OCI-LY7 (cell line): ENCODE results near the gene CLCA2. TPM values are rescaled to one million over a fixed set of nuclear protein-coding genes. Genes with fewer than 3 reads are reported as not detected.

Experiments used
- BruUV-seq: library from RNA; stranded (reverse); fragments of 400-500 nt; replicated peaks from 2 replicates; lab custom pipeline; 2021; lab: Mats Ljungman, UMichigan
- CTCF ChIA-PET: fragments of 300-600 bp; sonication (Branson Sonifier 250); formaldehyde crosslinking; loops from one replicate; lab custom pipeline; 2022; ENCODE audit warnings: antibody characterized with exemption; ENCODE audit not compliant: unreplicated experiment; lab: Charles Lee
- POLR2A ChIA-PET: fragments of 300-600 bp; sonication (Branson Sonifier 250); formaldehyde crosslinking; loops from one replicate; lab custom pipeline; 2022; ENCODE audit warnings: antibody characterized with exemption; lab: Charles Lee
- DNase-seq: peaks from one replicate; pipeline ENCODE4 v3.0.0-alpha.2; 2015; ENCODE audit warnings: low spot score
- H2AFZ ChIP-seq: fragments of 200-600 bp; sonication (generic), shearing (Covaris generic); 2 replicates; pipeline ENCODE4 v1.6.1; 2014; ENCODE audit warnings: mild to moderate bottlenecking, antibody characterized with exemption, low read length, moderate library complexity
- H3K27ac ChIP-seq: fragments of 200-600 bp; sonication (generic); 2 replicates; pipeline ENCODE4 v1.5.1; 2014; ENCODE audit warnings: mixed run types, low read depth, mild to moderate bottlenecking, moderate library complexity, low read length, inconsistent platforms; ENCODE audit not compliant: poor library complexity, severe bottlenecking
- H3K36me3 ChIP-seq: fragments of 200-600 bp; sonication (generic); 2 replicates; pipeline ENCODE4 v1.6.1; 2014; ENCODE audit warnings: mild to moderate bottlenecking, antibody characterized with exemption, low read length, moderate library complexity, mixed read lengths; ENCODE audit not compliant: insufficient read depth
- H3K4me1 ChIP-seq: fragments of 200-600 bp; sonication (generic); 2 replicates; pipeline ENCODE4 v1.5.1; 2014; ENCODE audit warnings: mild to moderate bottlenecking, low read length; ENCODE audit not compliant: insufficient read depth, poor library complexity, severe bottlenecking
- H3K4me2 ChIP-seq: fragments of 200-600 bp; sonication (generic); 2 replicates; pipeline ENCODE4 v1.6.1; 2014; ENCODE audit warnings: mild to moderate bottlenecking, low read length
- H3K4me3 ChIP-seq: fragments of 200-600 bp; sonication (generic); 2 replicates; pipeline ENCODE4 v1.5.1; 2014; ENCODE audit warnings: mild to moderate bottlenecking, low read depth, low read length; ENCODE audit not compliant: poor library complexity, severe bottlenecking
- H3K79me2 ChIP-seq: fragments of 200-600 bp; sonication (generic); 2 replicates; pipeline ENCODE4 v1.6.1; 2016; ENCODE audit warnings: low read depth, mild to moderate bottlenecking, low read length, moderate library complexity, mixed read lengths; ENCODE audit not compliant: insufficient read depth
- H3K9me2 ChIP-seq: fragments of 200-600 bp; sonication (generic); 2 replicates; pipeline ENCODE4 v1.6.1; 2016; ENCODE audit warnings: mild to moderate bottlenecking, low read length, mixed read lengths; ENCODE audit not compliant: insufficient read depth
- H3K9me3 ChIP-seq: fragments of 200-600 bp; sonication (generic); 2 replicates; pipeline ENCODE4 v1.6.1; 2014; ENCODE audit warnings: mild to moderate bottlenecking, mixed run types, low read length, mixed read lengths
- H4K20me1 ChIP-seq: fragments of 200-600 bp; sonication (generic); 2 replicates; pipeline ENCODE4 v1.6.1; 2014; ENCODE audit warnings: mild to moderate bottlenecking, antibody characterized with exemption, low read length, moderate library complexity, mixed read lengths; ENCODE audit not compliant: insufficient read depth
- CTCF ChIP-seq: fragments of 200-600 bp; sonication (generic); conservative IDR thresholded peaks from 2 replicates; pipeline ENCODE4 v1.5.1; 2014; ENCODE audit warnings: mild to moderate bottlenecking, antibody characterized with exemption, low read length, moderate library complexity, mixed read lengths
- EZH2phosphoT487 ChIP-seq: fragments of 200-600 bp; sonication (generic); IDR thresholded peaks from 2 replicates; pipeline ENCODE4 v1.6.1; 2018; ENCODE audit warnings: low read depth, borderline replicate concordance, mild to moderate bottlenecking, mixed run types, antibody characterized with exemption, low read length, moderate library complexity, mixed read lengths
- intact Hi-C: fragments of 100-400 bp; cut with micrococcal nuclease; formaldehyde crosslinking; loops from one replicate; pipeline ENCODE4 v1.10.0; 2022; ENCODE audit not compliant: unreplicated experiment
- total RNA-seq, 2 experiments: library from RNA; depleted of rRNA in 1 of 2; stranded (reverse); fragments of >200 nt in 1 of 2; shearing (Covaris generic) in 1 of 2; gene quantifications; 2 replicates each; pipeline ENCODE4 v1.2.3, GENCODE V29; 2014 to 2022

CLCA2 gene
- total RNA-seq, 2 experiments from 2014 or later: not detected

- no peaks in the 10 kb centered on the region for H3K9me2 ChIP-seq
- H3K4me1 ChIP-seq: no peaks in the 10 kb centered on the region
- no TSS peak for BruUV-seq
- no peak overlapping the region for H2AFZ ChIP-seq
- H3K79me2 ChIP-seq: no peaks in the 10 kb centered on the region
- no peaks in the 10 kb centered on the region for H4K20me1 ChIP-seq
- ChIA-PET POLR2A (no interaction called here), CTCF (no interaction called here)
- H3K4me3 ChIP-seq: no peak overlapping the region
- H3K4me2 ChIP-seq: no peak overlapping the region
- TF ChIP-seq CTCF (no peak), EZH2phosphoT487 (no peak)
- H3K9me3 ChIP-seq: no peaks in the 10 kb centered on the region
- DNase-seq: no peak
- no peaks in the 10 kb centered on the region for H3K36me3 ChIP-seq
- intact Hi-C loops: loop anchor here (5.0 kb wide), 1 partner anchor 89 kb away; no protein-coding TSS in a partner anchor
- no peak overlapping the region for H3K27ac ChIP-seq
Measured at GRCh38 chr1:86470859-86471258, 46.9 kb downstream of the CLCA2 start.

DNA sequence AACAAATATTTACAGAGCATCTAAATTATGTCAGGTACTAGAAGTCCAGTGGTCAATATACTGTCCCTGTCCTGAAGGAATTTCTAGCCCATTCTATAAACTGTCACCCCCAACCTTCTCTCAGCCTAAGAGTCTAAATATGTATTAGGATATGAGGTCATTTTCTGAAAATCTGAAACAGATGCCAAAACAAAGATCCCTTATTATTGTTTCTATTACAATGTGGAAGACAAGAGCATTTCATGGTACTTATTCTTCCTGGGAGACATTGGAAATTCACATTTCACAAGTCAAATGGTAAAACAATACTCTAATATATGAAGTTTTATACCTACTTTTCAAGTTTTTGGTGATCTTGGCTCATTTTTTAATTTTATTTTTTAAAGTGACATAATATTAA lies 47.3 kb downstream of the CLCA2 start:
- Histone ChIP-seq H3K9me2 (no peaks in the 10 kb centered on the region), H3K4me2 (no peak overlapping the region), H3K79me2 (no peaks in the 10 kb centered on the region), H3K36me3 (no peaks in the 10 kb centered on the region), H4K20me1 (no peaks in the 10 kb centered on the region), H3K4me1 (no peaks in the 10 kb centered on the region), H3K27ac (no peak overlapping the region), H3K9me3 (no peaks in the 10 kb centered on the region), H3K4me3 (no peak overlapping the region), H2AFZ (no peak overlapping the region)
- no peak for TF ChIP-seq EZH2phosphoT487
- TF ChIP-seq CTCF: no peak
- ChIA-PET POLR2A (no interaction called here), CTCF (no interaction called here)
- DNase-seq: no peak
- intact Hi-C loops: loop anchor here (5.0 kb wide), 1 partner anchor 89 kb away; no protein-coding TSS in a partner anchor
- BruUV-seq: no TSS peak

DNA sequence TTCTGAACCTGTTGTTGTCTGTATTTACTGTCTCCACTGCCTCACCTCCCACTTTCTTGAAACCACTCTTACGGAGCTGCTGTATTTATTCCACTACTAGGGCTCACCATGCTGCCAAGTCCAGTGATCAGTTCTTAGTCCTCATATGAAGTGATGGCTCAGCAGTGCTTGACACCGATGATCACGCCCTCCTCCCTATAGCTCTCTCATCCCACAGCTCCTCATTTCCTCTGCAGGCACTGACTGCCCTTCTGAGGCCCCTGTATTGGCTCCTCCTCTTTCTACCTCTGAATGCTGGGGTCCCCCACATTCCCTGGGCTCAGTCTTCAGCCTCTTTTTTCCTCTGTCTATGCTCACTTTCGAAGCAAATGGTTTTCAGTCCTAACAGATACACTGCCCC lies 48.2 kb downstream of the CLCA2 start:
- no peak for DNase-seq
- no peaks in the 10 kb centered on the region for H3K4me1 ChIP-seq
- H3K4me3 ChIP-seq: no peak overlapping the region
- H3K9me3 ChIP-seq: no peaks in the 10 kb centered on the region
- no TSS peak for BruUV-seq
- H3K79me2 ChIP-seq: no peaks in the 10 kb centered on the region
- CTCF ChIA-PET: no interaction called here
- no peak overlapping the region for H2AFZ ChIP-seq
- H3K36me3 ChIP-seq: no peaks in the 10 kb centered on the region
- intact Hi-C loops: loop anchor here (5.0 kb wide), 1 partner anchor 90 kb away; no protein-coding TSS in a partner anchor
- no peak overlapping the region for H3K27ac ChIP-seq
- POLR2A ChIA-PET: no interaction called here
- no peaks in the 10 kb centered on the region for H3K9me2 ChIP-seq
- H3K4me2 ChIP-seq: no peak overlapping the region
- no peak for TF ChIP-seq CTCF
- TF ChIP-seq EZH2phosphoT487: no peak
- no peaks in the 10 kb centered on the region for H4K20me1 ChIP-seq
